SU-DHL-6 (cell line): ENCODE results near the gene CEL.

Experiments
- EZH2phosphoT487 ChIP-seq: fragments of 200-600 bp; sonication (generic), shearing (Covaris generic); conservative IDR thresholded peaks from 2 replicates; pipeline ENCODE4 v1.6.1; 2018; ENCODE audit warnings: mild to moderate bottlenecking, antibody characterized with exemption, low read length, moderate library complexity, mixed read lengths
- TF ChIP-seq, protein P1 (sequence below): fragments of 200-600 bp; sonication (generic); IDR thresholded peaks from one replicate; pipeline ENCODE4 v1.5.1; 2017; ENCODE audit warnings: antibody characterized with exemption, mild to moderate bottlenecking, low read length, moderate library complexity; ENCODE audit not compliant: insufficient read depth, poor library complexity, severe bottlenecking

DNA sequence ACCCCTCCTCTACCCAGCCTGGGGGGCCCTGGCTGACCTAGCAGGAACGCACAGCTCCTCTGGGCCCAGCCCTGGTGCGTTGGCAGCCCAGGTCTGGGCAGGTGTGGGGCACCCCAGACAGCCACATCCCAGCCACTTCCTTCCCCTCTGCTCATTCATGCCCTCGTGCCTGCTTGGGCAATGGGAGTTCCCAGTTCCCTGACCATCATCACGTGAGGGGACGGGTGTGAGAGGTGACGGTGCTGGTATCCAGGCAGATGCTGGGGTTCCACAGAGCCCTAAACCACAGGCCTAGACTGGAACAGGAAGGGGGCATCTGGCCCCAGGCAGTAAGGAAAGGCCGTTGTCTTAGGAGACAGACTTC lies 50.9 kb downstream of the CEL start:
- TF ChIP-seq, protein P1, sequence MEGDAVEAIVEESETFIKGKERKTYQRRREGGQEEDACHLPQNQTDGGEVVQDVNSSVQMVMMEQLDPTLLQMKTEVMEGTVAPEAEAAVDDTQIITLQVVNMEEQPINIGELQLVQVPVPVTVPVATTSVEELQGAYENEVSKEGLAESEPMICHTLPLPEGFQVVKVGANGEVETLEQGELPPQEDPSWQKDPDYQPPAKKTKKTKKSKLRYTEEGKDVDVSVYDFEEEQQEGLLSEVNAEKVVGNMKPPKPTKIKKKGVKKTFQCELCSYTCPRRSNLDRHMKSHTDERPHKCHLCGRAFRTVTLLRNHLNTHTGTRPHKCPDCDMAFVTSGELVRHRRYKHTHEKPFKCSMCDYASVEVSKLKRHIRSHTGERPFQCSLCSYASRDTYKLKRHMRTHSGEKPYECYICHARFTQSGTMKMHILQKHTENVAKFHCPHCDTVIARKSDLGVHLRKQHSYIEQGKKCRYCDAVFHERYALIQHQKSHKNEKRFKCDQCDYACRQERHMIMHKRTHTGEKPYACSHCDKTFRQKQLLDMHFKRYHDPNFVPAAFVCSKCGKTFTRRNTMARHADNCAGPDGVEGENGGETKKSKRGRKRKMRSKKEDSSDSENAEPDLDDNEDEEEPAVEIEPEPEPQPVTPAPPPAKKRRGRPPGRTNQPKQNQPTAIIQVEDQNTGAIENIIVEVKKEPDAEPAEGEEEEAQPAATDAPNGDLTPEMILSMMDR, result no peak
- no peak for TF ChIP-seq EZH2phosphoT487
